Activated CD8-positive, alpha-beta memory T cell treated with anti-CD3 and anti-CD28 coated beads, Interleukin-2, amount 50 U/mL, for 24 hours (primary cell): Measurements from ENCODE around the gene SOX1.

Experiments used
- DNase-seq: peaks from one replicate; pipeline ENCODE4 v3.0.0-alpha.2; 2020; ENCODE audit errors: extremely low read depth

The SOX1 gene

GRCh38 chr13:112067116-112067741 lies at the start of gene SOX1:
Gene SOX1, plus strand, starts transcription at chr13:112067149. Its CDS starts 510 bp downstream, at chr13:112067659.
- no peak for DNase-seq

GRCh38 chr13:112024577-112024976 lies 42.4 kb upstream of the SOX1 start:
- no peak for DNase-seq

- DNase-seq: no peak
Measured at GRCh38 chr13:112027250-112027649, 39.7 kb upstream of the SOX1 start.

DNA sequence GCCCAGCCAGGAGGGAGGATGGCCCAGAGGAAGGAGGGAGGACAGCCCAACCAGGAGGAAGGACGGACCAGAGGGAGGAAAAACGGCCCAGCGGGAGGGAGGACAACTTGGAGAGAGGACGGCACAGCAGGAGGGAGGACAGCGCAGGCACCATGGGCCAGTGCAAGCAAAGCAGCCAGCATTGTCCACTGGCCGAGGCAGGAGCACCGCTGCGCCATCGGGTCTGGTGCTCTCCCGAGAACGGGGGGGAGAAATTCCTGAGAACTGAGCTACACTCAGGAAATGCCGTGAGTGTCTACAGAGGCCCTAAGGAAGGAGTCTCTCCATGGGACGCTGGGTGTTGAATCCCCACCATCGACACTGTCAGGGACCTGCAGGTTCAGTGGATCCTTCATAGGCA lies 38.5 kb upstream of the SOX1 start:
- no peak for DNase-seq

GRCh38 chr13:112029143-112029542 lies 37.8 kb upstream of the SOX1 start:
- DNase-seq: no peak

DNA sequence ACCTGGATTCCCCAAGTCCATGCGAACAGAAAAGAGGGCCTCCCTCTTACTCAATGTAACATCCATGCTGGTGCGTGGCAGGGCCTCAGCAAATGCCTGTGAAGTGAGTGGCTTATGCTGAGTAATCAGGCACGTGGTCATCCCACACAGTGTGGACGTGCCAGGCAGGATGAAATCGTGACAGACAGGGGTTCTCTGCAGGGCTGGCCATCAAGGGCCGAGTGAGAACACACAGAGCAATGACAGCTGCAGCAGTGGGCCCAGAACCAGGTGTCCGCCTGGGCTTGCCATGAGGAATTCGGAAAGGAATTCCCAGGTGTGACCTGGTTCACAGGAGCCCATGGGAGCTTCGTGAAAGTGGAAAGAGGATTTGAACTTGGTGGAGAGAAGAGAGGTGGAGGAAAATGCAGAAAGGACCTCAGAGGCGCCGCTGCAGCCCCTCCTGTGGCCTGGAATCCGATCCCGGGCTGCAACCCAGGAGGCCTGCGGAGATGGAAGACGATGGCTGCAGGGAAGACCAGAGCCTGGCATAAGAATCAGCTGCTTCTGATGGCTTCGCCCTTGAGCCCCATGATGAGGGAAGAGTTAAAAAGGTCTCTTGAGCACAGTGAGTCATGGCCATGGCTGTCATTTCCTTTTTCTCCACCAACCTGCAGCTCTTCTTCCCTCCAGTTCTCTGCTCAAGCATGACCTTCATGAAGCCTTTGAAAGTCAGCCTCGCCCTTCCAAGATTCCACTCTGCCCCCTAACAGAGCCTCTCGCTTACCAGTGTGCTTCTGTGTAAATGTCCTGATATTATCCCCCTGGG lies 34.6 kb upstream of the SOX1 start:
- no peak for DNase-seq

GRCh38 chr13:112034231-112034630 lies 32.7 kb upstream of the SOX1 start:
- no peak for DNase-seq

- no peak for DNase-seq
Measured at GRCh38 chr13:112034846-112035245, 32.1 kb upstream of the SOX1 start.

DNA sequence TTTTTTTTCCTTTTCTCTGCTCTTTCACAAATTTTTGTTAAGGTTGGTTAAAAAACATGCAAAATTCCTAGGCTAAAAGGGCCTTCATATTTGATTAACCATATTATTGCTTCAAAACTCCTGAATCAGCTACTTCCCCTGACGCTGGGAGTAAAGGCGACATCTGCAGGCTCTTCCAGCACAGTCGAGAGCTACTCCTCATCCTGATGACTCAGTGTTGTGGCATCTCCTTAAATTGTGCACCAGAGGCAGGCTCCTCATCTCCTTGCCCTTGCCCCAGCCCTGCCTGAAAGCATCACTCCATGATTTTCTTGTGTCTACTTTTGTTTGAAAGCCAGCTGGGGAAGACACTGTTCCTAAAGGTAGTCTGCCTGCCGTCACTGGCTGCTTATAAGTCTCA lies 24.5 kb upstream of the SOX1 start:
- no peak for DNase-seq

GRCh38 chr13:112052213-112052612 lies 14.7 kb upstream of the SOX1 start:
- no peak for DNase-seq

DNA sequence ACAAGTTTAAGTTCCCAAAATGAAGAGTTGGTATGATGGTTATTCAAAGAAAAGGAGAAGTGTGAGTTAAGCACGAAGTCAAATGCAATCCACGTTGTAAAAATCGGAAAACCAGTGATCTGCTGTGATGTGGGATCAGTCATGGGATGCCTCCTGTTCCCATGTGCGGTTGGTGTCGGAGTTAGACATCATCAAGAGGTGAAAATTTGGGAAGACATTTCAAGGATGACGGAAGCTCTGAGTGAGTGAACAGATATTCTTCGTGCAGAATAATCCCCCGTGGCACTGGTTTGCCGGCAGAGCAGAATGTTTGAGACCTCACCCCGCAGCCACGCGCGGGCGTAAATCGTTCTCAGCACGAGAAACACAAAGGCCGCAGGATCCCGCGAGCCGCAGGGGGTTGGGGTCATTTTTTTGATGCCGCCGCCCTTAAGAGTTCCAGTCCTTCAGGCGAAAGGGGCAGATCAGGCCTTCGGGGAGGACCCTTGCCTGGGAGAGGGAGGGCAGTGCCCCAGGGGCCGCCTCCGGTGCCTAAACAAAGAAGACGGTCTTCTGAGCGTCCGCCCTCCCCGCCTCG lies 13.7 kb upstream of the SOX1 start:
- DNase-seq: no peak

DNA sequence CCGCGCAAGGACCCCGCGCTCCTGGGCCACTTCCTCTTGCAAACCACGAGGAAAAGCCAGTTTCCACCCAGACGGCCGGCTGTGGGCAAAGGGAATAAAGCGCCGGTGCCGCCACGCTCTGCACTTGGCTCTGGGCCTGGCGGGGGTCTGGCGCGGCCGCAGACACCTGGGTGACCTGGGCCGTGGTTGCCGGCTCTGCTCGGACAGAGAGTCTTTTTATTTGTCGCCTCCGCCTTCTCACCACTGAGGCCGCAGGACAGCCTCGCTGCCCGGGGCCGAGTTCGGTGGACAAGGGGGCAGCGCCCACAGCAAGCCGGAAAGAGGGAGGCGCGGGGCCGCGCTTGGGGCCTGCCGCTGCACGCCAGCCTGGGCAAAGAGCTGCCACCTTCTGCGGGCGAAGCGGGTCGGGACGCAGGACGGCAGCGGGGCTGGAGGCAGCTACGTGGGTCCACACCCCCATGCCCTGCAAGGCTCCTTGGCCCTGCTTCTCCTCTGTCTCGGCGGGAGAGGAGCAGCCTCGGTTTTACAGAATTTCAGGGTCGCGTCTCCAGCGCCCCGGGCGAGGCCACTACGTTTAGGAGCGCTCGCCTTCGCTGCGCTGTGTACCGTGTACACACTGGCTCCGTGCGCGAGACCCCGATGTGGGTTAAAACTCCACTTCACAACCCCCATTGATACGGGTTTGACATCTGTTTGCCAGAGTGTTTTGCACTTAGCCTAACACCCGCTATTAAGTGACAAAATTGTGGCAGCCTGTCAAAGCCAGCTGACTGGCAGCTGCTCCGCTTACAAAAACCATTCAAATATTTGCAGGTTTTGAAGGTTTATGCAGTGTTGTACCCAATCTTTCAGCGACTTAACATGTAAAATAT lies 13.0 kb upstream of the SOX1 start:
- DNase-seq: no peak

GRCh38 chr13:112054616-112055015 lies 12.3 kb upstream of the SOX1 start:
- no peak for DNase-seq

- no peak for DNase-seq
Measured at GRCh38 chr13:112055036-112055914, 11.7 kb upstream of the SOX1 start.

- no peak for DNase-seq
Measured at GRCh38 chr13:112055915-112056269, 11.1 kb upstream of the SOX1 start.

- DNase-seq: no peak
Measured at GRCh38 chr13:112056284-112056727, 10.6 kb upstream of the SOX1 start.

DNA sequence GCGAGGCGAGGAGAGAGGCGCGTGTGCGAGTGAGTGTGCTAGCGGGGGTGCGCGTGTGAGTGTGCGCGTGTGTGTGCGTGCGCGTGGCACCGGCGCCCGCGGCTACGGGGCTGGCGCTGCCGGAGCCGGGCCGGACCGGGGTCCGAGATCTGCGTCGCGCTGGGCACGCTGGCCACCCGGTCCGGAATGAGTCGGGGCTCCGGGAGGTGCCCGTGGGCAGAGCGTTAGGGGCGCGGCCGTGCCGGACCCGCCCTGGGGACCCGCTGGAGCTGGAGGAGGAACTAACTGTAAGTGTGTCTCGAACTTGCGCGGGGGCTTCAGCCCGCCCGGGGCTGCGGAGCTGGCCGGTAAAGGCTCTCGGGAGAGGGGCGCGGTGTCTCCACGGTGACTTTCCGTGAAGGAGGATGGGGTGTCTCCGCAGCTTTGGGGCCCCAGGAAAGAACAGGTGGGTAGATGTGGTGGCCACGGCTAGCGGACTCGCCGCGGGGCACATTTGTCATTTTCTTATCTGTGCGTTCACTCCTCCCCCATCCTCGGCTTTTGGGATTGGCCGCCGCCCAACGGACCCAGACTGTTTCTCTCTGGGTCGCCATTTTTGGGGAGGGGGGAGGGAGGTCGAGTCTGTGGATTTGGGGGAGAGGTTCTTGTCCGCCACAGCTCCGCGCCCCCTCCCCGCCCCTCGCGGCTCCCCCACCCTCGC lies 10.1 kb upstream of the SOX1 start:
- no peak for DNase-seq

DNA sequence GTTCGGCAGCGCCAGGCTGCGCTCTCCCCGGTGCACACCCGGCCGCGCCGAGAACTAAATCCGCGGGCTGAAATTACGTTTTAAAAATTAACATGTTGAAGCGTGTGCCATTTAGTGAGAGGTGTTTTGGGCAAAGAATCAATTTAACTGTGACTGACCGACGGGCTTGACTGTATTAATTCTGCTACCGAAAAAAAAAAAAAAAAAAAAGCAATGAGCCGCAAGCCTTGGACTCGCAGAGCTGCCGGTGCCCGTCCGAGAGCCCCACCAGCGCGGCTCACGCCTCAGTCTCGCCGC lies 9.6 kb upstream of the SOX1 start:
- DNase-seq: no peak

GRCh38 chr13:112057736-112058518 lies 9.0 kb upstream of the SOX1 start:
- no peak for DNase-seq

GRCh38 chr13:112058519-112058873 lies 8.5 kb upstream of the SOX1 start:
- no peak for DNase-seq
